ENCODE results near the gene CUX1. TPM values are rescaled to one million over a fixed set of nuclear protein-coding genes. Genes with fewer than 3 reads are reported as not detected.
"Not testable (repeated sequence)": the region's sequence is repeated elsewhere in the genome, so short reads cannot be mapped to it uniquely, and the experiment has no call there.

Gene CUX1
- total and polyA plus RNA-seq, 2 of the 13 experiments (the other 11 are each of a cell fraction or from before 2014, with no cell fraction given) = 13.7 to 14.9 TPM

DNA sequence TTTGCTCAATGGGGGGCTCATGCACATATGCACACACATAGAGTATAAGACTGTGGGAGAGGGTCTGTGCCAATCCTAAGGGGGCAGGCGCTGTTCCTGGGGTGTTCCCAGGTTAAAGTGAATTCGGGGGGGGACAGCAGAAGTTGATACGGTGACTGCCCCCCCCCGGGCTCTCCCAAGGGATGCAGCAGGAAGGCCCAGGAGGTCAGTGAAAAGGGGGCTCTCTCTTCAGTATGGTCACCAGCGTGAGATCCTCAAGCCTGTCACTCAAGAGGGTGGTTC, 506.4 kb downstream of the CUX1 start (continued):
- TF ChIP-seq, protein P1, sequence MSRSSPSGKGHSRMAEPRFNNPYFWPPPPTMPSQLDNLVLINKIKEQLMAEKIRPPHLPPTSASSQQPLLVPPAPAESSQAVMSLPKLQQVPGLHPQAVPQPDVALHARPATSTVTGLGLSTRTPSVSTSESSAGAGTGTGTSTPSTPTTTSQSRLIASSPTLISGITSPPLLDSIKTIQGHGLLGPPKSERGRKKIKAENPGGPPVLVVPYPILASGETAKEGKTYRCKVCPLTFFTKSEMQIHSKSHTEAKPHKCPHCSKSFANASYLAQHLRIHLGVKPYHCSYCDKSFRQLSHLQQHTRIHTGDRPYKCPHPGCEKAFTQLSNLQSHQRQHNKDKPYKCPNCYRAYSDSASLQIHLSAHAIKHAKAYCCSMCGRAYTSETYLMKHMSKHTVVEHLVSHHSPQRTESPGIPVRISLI (CRISPR knock-in tag; IDR thresholded peaks at IDR 0.05; ENCODE audit: borderline replicate concordance) = no peak
- TF ChIP-seq ZMYM3 (CRISPR knock-in tag; IDR thresholded peaks at IDR 0.05) (no peak), ZNF20 (CRISPR knock-in tag; IDR thresholded peaks at IDR 0.05) (no peak)

GRCh38 chr7:102325106-102325505, 507.7 kb downstream of the CUX1 start:
- H3K4me3 ChIP-seq (replicated peaks in 1 of 3; ENCODE audit: insufficient read depth in 1 of 3, low read depth in 2 of 3, low read length in 3 of 3); H3K36me3 ChIP-seq (replicated peaks in 1 of 2; ENCODE audit: control insufficient read depth in 1 of 2, insufficient read depth in 2 of 2, low read length in 2 of 2); CTCF ChIA-PET (ENCODE audit: low intra/inter-chr PET ratio, low total read pairs); intact Hi-C loops (cut with micrococcal nuclease; ENCODE audit: unreplicated experiment); H3K9ac ChIP-seq (ENCODE audit: insufficient read depth, low read depth, low read length); H3K9me3 ChIP-seq (ENCODE audit: low read length); H3K4me2 ChIP-seq (ENCODE audit: low read depth, low read length); FAIRE-seq; DNase-seq (ENCODE audit: low spot score); H3K79me2 ChIP-seq (ENCODE audit: insufficient read depth, low read length); ATAC-seq; H4K20me1 ChIP-seq (ENCODE audit: insufficient read depth, low read length); BruUV-seq (replicated peaks); in situ Hi-C loops (cut with HindIII; ENCODE audit: extremely low pct_ligation_motif_present, low pct_unique_long_range_greater_than_20kb); H3K4me1 ChIP-seq (ENCODE audit: insufficient read depth, low read length); POLR2A ChIA-PET; H2AFZ ChIP-seq (ENCODE audit: low read length); H3K27ac ChIP-seq (ENCODE audit: extremely low read length, insufficient read depth, low read length): not testable (repeated sequence)
- H3K27me3 ChIP-seq (ENCODE audit: control insufficient read depth in 1 of 2, insufficient read depth in 2 of 2, low read length in 2 of 2) = peaks cover 0 to 13% of the 10 kb centered on the region in 2 experiments; a peak in 3 of 5 replicates
- WGBS (ENCODE audit: low lambda C conversion rate) = 47% methylated on average over 11 of the region's 11 CpGs

DNA sequence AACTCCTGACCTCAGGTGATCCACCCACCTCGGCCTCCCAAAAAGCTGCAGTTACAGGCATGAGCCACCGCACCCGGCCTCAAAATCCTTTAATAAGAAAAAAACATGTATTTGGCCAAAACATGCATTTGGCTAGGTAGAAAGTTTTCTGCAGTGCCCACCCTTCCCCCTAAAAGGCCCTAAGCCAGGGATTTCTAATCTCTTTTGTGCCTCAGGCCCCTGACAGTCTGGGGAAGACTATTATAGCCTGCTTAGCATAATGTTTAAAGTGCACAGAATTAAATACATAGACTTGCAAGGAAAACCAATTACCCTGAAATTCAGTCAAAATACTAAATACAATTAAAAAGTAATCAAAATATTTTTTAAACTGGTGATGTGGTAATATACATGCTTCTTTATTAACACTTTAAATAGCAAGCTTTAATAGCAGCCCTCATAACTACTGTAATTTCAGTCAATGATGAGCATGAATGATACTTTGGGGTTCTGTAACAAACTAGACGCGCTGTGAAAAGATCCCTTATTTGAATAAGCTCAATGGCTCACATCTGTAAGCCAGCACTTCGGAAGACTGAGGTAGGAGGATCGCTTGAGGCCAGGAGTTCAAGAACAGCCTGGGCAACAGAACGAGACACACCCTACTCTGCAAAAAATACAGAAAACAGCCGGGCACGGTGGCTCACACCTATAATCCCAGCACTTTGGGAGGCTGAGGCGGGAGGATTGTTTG, 508.9 kb downstream of the CUX1 start:
- no peaks in the 10 kb centered on the region for H3K4me1 ChIP-seq (ENCODE audit: insufficient read depth, low read length)
- no peaks in the 10 kb centered on the region for H3K9me3 ChIP-seq (ENCODE audit: low read length)
- peaks cover 0 to 13% of the 10 kb centered on the region in 2 experiments; a peak in 3 of 5 replicates for H3K27me3 ChIP-seq (ENCODE audit: control insufficient read depth in 1 of 2, insufficient read depth in 2 of 2, low read length in 2 of 2)
- no peak overlapping the region for H3K4me3 ChIP-seq (replicated peaks in 1 of 3; ENCODE audit: insufficient read depth in 1 of 3, low read depth in 2 of 3, low read length in 3 of 3)
- POLR2A ChIA-PET = no interaction called here
- ATAC-seq (no peak), FAIRE-seq (no peak), DNase-seq (ENCODE audit: low spot score) (no peak)
- intact Hi-C loops (cut with micrococcal nuclease; ENCODE audit: unreplicated experiment) = no loop called here
- H2AFZ ChIP-seq (ENCODE audit: low read length) = no peak overlapping the region
- H4K20me1 ChIP-seq (ENCODE audit: insufficient read depth, low read length) = no peaks in the 10 kb centered on the region
- H3K79me2 ChIP-seq (ENCODE audit: insufficient read depth, low read length) = no peaks in the 10 kb centered on the region
- 27% methylated on average over 11 of the region's 11 CpGs for WGBS (ENCODE audit: low lambda C conversion rate)
- H3K4me2 ChIP-seq (ENCODE audit: low read depth, low read length) = no peak overlapping the region
- no peaks in the 10 kb centered on the region for H3K36me3 ChIP-seq (replicated peaks in 1 of 2; ENCODE audit: control insufficient read depth in 1 of 2, insufficient read depth in 2 of 2, low read length in 2 of 2)
- TF ChIP-seq HOXA3 (CRISPR knock-in tag; IDR thresholded peaks at IDR 0.05) (no peak), ZNF234 (CRISPR knock-in tag; conservative IDR thresholded peaks at IDR 0.05) (no peak), NR2F6 (IDR thresholded peaks at IDR 0.05) (no peak), NR2F6 (CRISPR knock-in tag; IDR thresholded peaks at IDR 0.05) (no peak)
- CTCF ChIA-PET (ENCODE audit: low intra/inter-chr PET ratio, low total read pairs) = no interaction called here
- in situ Hi-C loops (cut with HindIII; ENCODE audit: extremely low pct_ligation_motif_present, low pct_unique_long_range_greater_than_20kb) = no loop called here
- BruUV-seq (replicated peaks) = no TSS peak
- H3K27ac ChIP-seq (ENCODE audit: extremely low read length, insufficient read depth, low read length) = no peak overlapping the region
- H3K9ac ChIP-seq (ENCODE audit: insufficient read depth, low read depth, low read length) = no peak overlapping the region

GRCh38 chr7:102327183-102327582, 509.8 kb downstream of the CUX1 start:
- H3K79me2 ChIP-seq (ENCODE audit: insufficient read depth, low read length); H3K4me1 ChIP-seq (ENCODE audit: insufficient read depth, low read length); H3K9ac ChIP-seq (ENCODE audit: insufficient read depth, low read depth, low read length); H3K27ac ChIP-seq (ENCODE audit: extremely low read length, insufficient read depth, low read length); H2AFZ ChIP-seq (ENCODE audit: low read length); H3K9me3 ChIP-seq (ENCODE audit: low read length); intact Hi-C loops (cut with micrococcal nuclease; ENCODE audit: unreplicated experiment); H3K4me2 ChIP-seq (ENCODE audit: low read depth, low read length); H3K36me3 ChIP-seq (replicated peaks in 1 of 2; ENCODE audit: control insufficient read depth in 1 of 2, insufficient read depth in 2 of 2, low read length in 2 of 2); DNase-seq (ENCODE audit: low spot score); H4K20me1 ChIP-seq (ENCODE audit: insufficient read depth, low read length); CTCF ChIA-PET (ENCODE audit: low intra/inter-chr PET ratio, low total read pairs); in situ Hi-C loops (cut with HindIII; ENCODE audit: extremely low pct_ligation_motif_present, low pct_unique_long_range_greater_than_20kb); H3K4me3 ChIP-seq (replicated peaks in 1 of 3; ENCODE audit: insufficient read depth in 1 of 3, low read depth in 2 of 3, low read length in 3 of 3); FAIRE-seq; BruUV-seq (replicated peaks); ATAC-seq: not testable (repeated sequence)
- H3K27me3 ChIP-seq (ENCODE audit: control insufficient read depth in 1 of 2, insufficient read depth in 2 of 2, low read length in 2 of 2) = peaks cover 0 to 13% of the 10 kb centered on the region in 2 experiments; a peak in 3 of 5 replicates
- 2% methylated on average over 6 of the region's 6 CpGs for WGBS (ENCODE audit: low lambda C conversion rate)
- POLR2A ChIA-PET = interaction anchor here (1.0 kb wide), 1 partner anchor 36 kb away, joined by 3 read pairs; no protein-coding TSS in a partner anchor
